Activated CD4-positive, alpha-beta T cell treated with anti-CD3 and anti-CD28 coated beads, Interleukin-2, amount 50 U/mL, for 16 hours (primary cell): ENCODE measurements around the gene SUPT6H.

Experiments used
- DNase-seq: peaks from one replicate; pipeline ENCODE4 v3.0.0-alpha.2; 2020

SUPT6H gene

DNA sequence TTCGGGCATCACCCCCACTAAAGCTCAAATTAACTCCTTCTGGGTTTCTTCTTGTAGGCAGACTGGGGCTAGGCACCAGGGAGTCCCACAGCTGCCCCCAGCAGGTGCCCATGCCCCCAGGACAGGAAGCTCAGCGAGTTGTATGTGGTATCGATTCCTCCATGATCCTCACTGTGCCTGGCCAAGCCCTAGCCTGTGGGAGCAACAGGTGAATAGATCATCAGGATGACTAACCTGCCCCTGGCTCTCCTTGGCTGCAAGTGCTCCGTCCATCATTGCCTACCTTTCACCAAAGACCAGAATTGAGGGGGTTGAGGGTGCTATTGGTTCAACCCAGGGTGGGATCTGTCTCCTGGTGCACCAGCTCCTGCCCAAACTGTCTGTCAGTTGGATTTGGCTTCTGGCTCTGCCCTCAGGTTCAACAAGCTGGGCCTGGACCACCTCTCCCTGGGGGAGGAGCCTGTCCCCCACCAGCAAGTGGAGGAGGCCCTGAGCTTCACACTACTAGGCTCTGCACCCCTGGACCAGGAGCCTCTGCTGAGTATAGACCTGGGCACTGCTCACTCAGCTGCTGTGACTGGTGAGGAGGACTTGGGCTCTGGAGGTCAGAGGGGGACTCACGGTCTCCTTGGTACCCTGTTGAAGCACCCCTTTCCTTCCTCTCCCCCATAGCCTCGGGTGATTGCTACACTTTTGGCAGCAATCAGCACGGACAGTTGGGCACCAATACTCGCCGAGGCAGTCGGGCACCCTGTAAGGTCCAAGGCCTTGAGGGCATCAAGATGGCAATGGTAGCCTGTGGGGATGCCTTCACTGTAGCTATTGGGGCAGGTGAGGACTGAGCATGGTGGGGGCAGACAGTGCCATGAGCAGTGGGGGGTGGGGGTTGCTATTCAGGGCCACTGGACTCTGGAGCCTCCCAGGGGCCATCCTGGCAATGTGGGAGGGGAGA, 78.7 kb downstream of the SUPT6H start:
- no peak for DNase-seq

- DNase-seq: no peak
These were observed 79.6 kb downstream of the SUPT6H start for GRCh38 chr17:28741358-28742349.

DNA sequence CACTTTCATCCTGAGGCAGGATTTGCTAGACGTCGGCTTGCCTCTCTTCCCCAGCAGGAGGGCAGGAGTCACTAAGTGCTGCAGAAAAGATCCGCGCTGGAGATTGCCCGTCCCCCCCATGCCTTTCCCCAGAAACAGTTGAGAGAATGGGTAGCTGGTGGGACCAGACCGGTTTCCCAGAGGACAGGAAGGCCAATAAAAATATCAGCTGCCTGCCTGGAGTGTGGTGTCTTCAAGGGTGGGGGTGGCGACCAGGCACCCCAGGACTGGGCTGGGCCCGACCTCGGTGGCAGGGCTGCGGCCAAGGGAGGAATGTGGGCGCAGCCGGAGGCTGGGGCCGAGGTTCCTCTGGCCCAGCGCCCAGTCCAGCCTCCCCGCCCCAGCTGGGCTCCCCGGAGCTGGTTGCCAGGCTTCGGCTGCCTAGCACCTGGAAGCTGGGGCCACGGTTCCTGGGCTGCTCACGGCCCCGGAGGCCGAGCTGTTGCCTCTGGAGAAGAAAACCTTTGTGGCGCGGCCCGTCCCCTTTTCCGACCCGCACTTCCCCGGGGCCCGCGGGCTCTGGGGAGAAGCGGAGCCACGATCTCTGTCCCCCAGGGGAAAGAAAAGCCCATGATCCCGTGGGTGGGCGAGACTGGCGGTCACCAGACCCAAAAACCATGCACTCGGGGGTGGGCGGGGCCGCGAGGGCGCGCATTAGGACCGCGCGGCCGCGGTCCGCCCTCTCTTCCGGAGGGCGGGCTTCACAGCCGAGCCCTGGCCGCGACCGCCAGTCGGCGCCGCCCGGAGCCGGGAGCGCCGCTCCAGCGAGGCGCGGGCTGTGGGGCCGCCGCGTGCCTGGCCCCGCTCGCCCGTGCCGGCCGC, 81.5 kb downstream of the SUPT6H start, which contains the start of gene TRAF4:
TRAF4 (plus strand) TSS at position 769 of the 861 bp plus-strand sequence. CDS start 102 bp downstream, outside the sequence.
- peak; percentile 77 for DNase-seq

GRCh38 chr17:28744104-28744971, 82.3 kb downstream of the SUPT6H start:
- DNase-seq: peak; percentile 70

DNA sequence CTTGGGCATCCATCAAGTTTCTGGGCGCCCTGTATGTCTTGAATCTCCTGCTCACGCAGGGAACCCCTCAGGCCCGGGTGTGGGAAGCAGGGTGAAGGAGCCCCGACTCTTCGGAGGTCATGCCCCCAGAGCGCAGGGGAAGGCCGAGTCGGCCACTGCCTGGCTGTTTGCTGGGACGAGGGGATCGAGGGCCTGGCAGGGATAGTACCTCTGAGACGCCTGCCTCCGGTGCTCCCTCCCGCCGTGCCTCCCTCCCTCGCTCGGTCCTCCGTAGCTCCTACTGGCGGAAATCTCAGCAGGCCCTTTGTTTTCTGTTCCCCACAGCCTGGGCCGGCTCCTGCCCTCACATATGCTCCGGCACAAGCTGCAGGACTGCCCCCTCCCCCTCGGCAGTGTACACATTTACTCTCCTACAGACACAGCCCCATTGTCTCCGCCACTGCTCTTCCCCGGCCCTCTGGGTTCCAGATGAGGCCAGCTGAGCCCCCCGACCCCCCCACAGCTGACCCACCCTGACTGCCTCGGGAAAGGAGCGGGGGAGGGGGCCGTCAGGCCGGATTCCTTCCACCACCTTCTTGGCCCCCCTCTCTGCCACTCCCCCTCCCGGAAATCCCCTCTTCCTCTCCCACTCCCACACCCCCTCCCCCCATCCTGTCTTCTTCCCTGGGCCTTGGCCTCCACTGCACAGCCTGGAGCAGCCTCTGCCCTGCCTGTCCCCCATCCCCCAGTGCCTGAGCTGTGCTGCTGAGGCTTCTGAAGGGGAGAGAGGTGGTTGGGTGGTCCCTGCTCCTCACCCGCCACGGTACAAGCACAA, 83.2 kb downstream of the SUPT6H start:
- no peak for DNase-seq

DNA sequence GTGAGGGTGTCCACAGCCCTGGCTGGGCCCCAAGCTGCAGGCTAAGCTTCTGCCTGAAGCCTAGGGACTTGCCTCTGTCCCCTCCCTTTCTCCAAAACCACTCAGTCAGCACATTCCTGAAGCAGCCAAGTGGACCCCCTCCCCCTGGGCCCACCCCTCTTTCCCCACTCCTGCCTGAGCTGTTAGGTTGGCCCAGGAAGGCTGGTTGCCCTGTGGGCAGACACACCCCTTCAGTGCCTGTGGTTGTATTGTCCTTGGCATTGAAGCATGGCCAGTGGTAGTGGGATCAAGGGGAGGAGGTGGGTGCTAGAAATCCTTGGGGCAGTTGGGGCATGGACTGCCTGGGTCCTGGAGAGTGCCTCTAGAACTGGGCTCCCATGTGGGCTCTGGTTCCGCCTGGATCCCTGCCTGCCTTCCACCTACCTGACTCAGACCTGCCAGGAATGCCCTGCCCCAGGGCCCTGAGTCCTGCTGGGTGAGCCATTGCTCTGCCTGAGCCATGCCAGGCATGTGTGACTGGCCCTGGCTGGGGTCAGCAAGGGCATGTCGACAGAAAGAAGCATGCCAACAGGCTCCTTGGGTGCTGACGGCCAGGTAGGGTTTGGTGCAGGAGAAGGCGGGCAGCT, 83.9 kb downstream of the SUPT6H start:
- no peak for DNase-seq

- DNase-seq: no peak
These were observed 84.6 kb downstream of the SUPT6H start for GRCh38 chr17:28746611-28747050.

DNA sequence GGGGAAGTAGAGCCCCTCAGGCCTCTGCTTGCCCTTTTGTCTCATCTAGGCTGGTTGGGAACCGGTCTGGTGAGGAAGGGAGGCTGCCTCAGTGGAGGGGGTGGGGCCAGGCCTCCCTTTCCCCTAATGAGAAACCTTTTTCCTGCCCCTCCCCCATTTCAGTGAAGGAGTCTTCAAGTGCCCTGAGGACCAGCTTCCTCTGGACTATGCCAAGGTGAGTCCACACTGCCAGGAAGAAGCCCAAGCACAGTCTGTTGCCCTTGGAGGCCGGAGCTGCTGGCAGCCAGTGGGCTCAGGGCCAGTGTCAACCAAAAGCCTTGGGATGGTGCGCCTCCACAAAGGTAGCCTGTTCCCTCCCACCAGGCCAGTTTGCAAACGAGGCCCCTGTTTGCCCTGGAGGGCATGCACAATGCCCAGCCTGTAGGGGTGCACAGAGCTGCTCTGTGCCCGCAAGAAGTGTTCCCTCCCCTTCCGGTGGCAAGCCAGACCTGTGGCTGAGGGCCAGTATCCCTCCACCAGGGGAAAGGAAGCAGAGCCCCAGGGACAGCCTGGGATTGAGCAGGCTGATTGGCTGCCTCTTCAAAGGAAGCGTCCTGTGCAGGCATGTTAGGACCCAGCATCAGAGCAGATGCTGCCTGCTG, 85.2 kb downstream of the SUPT6H start:
- DNase-seq: no peak

- DNase-seq: no peak
These were observed 86.1 kb downstream of the SUPT6H start for GRCh38 chr17:28747801-28748750.

GRCh38 chr17:28748852-28749515, 87.0 kb downstream of the SUPT6H start:
- no peak for DNase-seq

DNA sequence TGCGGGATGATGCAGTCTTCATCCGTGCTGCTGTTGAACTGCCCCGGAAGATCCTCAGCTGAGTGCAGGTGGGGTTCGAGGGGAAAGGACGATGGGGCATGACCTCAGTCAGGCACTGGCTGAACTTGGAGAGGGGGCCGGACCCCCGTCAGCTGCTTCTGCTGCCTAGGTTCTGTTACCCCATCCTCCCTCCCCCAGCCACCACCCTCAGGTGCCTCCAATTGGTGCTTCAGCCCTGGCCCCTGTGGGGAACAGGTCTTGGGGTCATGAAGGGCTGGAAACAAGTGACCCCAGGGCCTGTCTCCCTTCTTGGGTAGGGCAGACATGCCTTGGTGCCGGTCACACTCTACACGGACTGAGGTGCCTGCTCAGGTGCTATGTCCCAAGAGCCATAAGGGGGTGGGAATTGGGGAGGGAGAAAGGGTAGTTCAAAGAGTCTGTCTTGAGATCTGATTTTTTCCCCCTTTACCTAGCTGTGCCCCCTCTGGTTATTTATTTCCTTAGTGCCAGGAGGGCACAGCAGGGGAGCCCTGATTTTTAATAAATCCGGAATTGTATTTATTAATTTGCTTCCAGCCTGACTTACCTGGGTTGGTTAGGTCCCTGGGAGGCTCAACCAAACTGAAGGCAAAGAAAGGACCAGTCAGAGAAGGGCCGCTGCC, 87.6 kb downstream of the SUPT6H start:
- DNase-seq: no peak

DNA sequence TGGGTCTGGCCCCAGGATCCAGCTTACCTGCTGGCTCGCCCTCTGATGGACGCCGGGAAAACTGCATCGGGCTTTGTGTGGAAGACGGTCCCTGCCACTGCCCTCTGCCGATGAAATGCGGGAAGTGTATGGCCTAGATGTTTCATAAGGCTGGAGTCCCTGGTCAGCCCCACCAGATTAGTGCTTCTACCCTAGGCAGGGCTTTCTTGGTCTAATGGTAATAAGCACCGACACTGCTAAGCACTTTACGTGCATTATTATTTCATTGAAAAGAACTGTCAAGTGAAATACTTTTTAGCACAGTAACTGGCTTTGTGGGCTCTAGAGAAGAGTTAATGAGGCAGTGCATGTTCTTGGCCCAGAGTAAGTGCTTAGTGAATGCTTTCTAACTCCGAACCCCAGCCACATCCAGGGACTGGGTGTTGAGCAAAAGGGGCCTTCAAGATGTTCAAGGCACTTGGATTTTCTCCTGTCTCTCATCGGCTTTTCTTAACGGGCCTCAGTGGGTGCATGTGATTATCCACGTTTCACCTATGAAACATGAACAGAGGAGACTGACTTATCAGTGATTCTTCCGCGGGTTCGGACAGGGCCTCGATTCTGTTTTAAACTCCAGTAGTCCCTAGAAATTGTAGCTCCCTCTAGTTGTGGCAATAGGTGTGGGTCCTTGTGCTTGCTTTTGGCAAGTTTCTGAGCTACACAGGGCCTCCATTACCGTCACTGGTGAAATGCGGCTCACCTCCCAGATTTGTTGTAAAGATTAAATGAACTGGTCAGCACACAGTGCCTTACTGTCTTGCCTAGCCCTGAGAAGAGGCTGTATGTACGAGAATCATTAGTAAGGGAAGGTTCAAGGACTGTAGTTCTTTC, 88.4 kb downstream of the SUPT6H start:
- peak; percentile 93 for DNase-seq

DNA sequence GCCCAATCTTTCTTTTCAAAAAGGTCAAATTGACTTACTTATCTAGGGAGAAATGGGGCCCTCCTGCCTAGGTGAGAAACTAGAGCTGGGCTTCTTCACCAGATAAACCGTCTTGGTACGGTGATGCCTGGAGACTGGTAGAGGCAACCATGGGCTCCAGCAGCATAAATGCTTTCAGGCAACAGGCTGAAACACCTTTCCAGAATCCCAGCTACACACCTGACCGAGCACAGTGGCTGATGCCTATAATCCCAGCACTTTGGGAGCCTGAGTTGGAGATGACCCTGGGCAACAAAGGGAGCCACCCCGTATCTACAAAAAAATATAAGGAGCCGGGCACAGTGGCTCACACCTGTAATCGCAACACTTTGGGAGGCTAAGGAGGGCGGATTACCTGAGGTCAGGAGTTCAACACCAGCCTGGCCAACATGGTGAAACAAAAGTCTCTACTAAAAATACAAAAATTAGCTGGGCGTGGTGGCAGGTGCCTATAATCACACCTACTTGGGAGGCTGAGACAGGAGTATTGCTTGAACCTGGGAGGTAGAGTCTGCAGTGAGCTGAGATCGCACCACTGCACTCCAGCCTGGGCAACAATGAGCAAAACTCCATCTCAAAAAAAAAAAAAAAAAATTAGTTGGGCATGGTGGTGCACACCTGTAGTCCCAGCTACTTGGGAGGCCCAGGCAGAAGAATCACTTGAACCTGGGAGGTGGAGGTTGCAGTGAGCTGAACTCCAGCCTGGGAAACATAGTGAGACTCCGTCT, 89.8 kb downstream of the SUPT6H start:
- DNase-seq: no peak
